GM12874 (cell line): ENCODE results near the gene KRT7.

Source experiments
- TF ChIP-seq, protein P1 (sequence below): IDR thresholded peaks from 2 replicates; pipeline ENCODE4 v1.5.1; 2011; ENCODE audit warnings: low read depth, mild to moderate bottlenecking, control low read depth, low read length, moderate library complexity; ENCODE audit not compliant: insufficient read depth

KRT7 gene

DNA sequence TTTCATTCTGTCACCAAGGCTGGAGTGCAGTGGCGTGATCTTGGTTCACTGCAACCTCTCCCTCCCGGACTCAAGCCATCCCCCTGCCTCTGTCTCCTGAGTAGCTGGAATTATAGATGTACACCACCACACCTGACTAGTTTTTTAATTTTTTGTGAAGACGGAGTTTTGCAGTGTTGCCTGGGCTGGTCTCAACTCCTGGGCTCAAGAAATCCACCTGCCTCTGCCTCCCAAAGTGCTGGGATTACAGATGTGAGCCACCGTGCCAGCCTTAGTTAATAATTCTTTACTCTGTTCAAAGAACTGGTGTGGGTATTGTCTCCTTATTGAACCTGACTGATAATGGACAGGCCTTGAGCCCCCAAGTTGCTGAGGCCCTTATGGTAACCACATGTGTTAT is 10.4 kb upstream of the KRT7 start:
- TF ChIP-seq, protein P1, sequence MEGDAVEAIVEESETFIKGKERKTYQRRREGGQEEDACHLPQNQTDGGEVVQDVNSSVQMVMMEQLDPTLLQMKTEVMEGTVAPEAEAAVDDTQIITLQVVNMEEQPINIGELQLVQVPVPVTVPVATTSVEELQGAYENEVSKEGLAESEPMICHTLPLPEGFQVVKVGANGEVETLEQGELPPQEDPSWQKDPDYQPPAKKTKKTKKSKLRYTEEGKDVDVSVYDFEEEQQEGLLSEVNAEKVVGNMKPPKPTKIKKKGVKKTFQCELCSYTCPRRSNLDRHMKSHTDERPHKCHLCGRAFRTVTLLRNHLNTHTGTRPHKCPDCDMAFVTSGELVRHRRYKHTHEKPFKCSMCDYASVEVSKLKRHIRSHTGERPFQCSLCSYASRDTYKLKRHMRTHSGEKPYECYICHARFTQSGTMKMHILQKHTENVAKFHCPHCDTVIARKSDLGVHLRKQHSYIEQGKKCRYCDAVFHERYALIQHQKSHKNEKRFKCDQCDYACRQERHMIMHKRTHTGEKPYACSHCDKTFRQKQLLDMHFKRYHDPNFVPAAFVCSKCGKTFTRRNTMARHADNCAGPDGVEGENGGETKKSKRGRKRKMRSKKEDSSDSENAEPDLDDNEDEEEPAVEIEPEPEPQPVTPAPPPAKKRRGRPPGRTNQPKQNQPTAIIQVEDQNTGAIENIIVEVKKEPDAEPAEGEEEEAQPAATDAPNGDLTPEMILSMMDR: no peak

DNA sequence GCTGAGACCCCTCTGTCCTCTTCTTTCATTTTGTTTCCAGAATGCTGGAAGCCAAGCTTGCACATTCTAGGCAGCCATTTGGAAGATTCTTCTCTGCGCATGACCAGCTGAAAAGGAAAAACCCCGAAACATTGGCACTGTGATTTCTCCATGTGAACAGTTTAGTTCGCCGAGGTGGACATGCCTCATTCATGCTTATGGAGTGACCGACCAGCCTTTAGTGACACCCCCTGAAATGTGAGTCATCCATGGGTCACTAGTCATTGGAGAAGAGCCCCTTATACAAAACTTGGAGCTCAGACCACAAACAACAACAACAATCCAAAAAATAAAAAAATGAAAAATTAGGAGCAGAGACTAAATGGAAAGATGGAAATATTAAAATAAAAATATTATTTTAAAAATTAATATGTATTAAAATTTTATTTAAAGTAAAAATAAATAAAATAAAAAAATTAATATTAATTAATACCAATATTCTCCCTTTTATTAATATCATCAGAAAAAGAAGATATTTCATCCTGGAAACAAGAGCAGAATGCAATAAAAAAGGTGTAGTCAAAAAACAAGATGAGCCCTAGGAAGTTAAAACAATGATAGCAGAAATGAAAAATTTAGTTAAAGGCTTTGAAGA is 9.5 kb upstream of the KRT7 start:
- TF ChIP-seq, protein P1: no peak

DNA sequence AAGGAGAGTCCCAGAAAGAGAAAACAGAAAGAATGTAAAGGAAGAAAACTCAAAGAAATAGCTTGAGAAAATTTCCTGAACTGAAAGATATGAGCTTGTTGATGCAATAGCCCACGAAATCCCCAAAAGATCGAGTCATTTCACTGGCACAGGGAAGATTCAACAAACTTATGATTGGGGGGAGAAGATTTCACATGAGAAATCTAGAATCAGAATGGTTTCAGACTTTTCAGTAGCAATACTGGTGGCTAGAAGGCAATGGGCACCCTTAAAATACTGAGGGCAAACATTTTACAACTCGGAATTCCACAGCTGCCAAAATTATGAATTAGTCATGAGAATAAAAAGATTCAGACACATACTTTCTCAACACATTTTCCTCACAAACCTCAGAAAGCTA is 8.9 kb upstream of the KRT7 start:
- TF ChIP-seq, protein P1: no peak

DNA sequence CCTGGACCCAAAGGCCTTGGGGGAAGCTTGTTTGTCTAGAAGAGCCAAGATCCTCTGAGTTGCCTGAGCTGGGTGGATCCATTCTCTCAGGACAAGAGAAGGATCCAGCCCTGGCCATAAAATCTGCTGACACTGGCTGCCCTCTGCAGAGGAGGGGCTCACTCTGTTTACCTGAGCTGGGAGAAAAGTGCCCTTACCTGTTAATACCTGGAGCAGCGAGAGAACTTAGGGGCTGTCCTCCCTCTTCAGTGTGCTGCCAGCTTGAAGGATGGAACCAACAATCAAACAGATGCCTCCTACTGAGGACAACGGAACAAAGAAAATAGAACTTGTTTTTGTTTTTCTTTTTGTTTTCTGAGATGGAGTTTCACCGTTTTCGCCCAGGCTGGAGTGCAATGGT is 7.3 kb upstream of the KRT7 start:
- TF ChIP-seq, protein P1: no peak

DNA sequence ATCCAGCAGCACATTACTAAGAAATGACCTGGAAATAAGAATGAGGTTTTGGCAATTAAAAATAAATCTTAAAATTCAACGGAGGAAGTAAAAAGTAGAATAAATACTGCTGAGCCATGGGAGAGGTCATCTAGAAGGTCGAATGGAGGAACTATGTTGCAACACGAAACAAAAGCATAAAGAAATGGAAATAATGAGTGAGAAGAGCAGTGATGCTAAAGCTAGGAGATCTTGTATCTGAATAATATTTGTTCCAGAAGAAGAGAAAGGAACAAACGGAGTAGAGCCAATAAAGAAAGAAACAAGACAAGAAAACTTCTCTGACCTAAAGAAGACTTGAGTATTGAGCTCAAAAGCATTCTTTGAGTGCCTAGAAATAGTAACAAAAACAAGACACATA is 6.6 kb upstream of the KRT7 start:
- TF ChIP-seq, protein P1: no peak

DNA sequence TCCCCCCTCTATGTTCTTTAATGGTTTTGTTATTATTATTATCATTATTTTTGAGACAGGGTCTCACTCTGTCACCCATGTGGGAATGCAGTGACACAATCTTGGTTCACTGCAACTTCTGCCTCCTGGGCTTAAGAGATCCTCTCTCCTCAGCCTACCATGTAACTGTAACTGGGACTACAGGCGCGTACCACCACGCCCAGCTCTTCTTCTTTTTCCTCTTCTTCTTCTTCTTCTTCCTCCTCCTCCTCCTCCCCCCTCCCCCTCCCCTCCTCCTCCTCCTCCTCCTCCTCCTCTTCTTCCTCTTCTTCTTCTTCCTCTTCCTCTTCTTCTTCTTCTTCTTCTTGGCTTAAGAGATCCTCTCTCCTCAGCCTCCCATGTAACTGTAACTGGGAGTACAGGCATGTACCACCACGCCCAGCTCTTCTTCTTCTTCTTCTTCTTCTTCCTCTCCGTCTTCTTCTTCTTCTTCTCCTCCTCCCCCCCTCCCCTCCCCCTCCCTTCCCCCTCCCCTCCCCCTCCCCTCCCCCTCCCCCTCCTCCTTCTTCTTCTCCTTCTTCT is 5.4 kb upstream of the KRT7 start:
- TF ChIP-seq, protein P1: no peak

DNA sequence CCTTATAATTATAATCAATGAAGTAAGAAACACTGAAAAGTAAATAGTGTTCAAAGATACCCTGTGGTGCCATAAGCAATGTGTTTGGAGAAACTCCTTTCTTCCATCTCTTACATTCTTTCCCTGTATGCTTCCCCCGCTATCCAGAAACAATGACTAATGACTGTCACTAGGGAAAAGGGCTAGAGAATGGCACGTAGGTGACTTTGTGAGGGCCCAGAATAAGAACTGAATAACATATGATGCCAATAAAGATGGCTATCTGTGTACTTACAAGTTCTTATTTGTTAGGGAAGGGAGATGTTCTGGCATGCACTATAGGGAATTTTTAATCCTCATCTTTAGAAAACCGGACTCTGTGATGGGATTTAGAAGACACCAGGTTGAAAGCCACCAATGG is 4.7 kb upstream of the KRT7 start:
- TF ChIP-seq, protein P1: no peak
